Sigmoid colon (tissue), 7 donors: ENCODE data around the gene DCLK2. TPM values are rescaled to one million over a fixed set of nuclear protein-coding genes. Genes with fewer than 3 reads are reported as not detected.
A peak's percentile ranks its signal among the peaks of the same experiment; 100 is the strongest.

Experiments
- DNase-seq: peaks from one replicate; pipeline ENCODE4 v3.0.0-alpha.2; 2019
- H3K27ac ChIP-seq, 4 donors: fragments of 200-600 bp; sonication (generic); one replicate each; pipeline ENCODE4 v1.5.1; 2016 to 2019; ENCODE audit warnings: mild to moderate bottlenecking in 1 of 4
- H3K27me3 ChIP-seq, 3 donors: fragments of 200-600 bp; sonication (generic); one replicate each; pipeline ENCODE4 v1.5.1; 2019; ENCODE audit warnings: mild to moderate bottlenecking in 1 of 3
- H3K36me3 ChIP-seq, 4 donors: fragments of 200-600 bp; sonication (generic); one replicate each; pipeline ENCODE4 v1.5.1; 2016 to 2019
- H3K4me1 ChIP-seq, 4 donors: fragments of 200-600 bp; sonication (generic); one replicate each; pipeline ENCODE4 v1.5.1; 2017 to 2019
- H3K4me3 ChIP-seq, 4 donors: fragments of 200-600 bp; sonication (generic); one replicate each; pipeline ENCODE4 v1.5.1; 2017 to 2019; ENCODE audit warnings: mild to moderate bottlenecking in 2 of 4, moderate library complexity in 1 of 4
- H3K9me3 ChIP-seq, 4 donors: fragments of 200-600 bp in 3 of 4; sonication (generic) in 3 of 4; one replicate each; pipeline versions ENCODE4 v1.5.1 to v1.6.1; 2013 to 2019
- CTCF ChIP-seq, 4 experiments: fragments of 450-650 bp in 3 of 4; fragments of 200-600 bp in 1 of 4; IDR thresholded peaks; one replicate each; pipeline ENCODE4 v1.5.1; 2016 to 2019; ENCODE audit warnings: antibody characterized with exemption in 4 of 4, mild to moderate bottlenecking in 3 of 4, moderate library complexity in 2 of 4
- EP300 ChIP-seq, 4 donors: sonication (generic); formaldehyde crosslinking; IDR thresholded peaks; one replicate each; pipeline ENCODE4 v1.6.1; 2017; ENCODE audit warnings: antibody characterized with exemption in 4 of 4
- POLR2A ChIP-seq, 2 donors: fragments of 450-650 bp; IDR thresholded peaks; one replicate each; pipeline ENCODE4 v1.6.1; 2016; ENCODE audit warnings: antibody characterized with exemption in 2 of 2, mild to moderate bottlenecking in 2 of 2, moderate library complexity in 2 of 2
- POLR2AphosphoS5 ChIP-seq, 4 donors: sonication (generic); formaldehyde crosslinking; IDR thresholded peaks; one replicate each; pipeline ENCODE4 v1.6.1; 2017; ENCODE audit warnings: antibody characterized with exemption in 4 of 4
- WGBS, 2 donors: extraction: QIAGEN DNeasy Blood & Tissue Kit; methylation state at CpG; one replicate each; pipeline ENCODE4 v1.1.7; 2013; 5-methylcytosine and 5-hydroxymethylcytosine counted together
- intact Hi-C: fragments of 100-400 bp; cut with DNase I; formaldehyde crosslinking; loops from one replicate; pipeline ENCODE4 v1.15.1; 2023
- polyA plus RNA-seq, 3 donors: library from polyadenylated mRNA; stranded (reverse); fragments of 200-250 nt; gene quantifications; one replicate each; pipeline ENCODE4 v1.2.3, GENCODE V29; 2013
- total RNA-seq, 4 donors: library from RNA; depleted of rRNA; stranded (reverse); fragments of >200 nt; gene quantifications; one replicate each; pipeline ENCODE4 v1.1.0, GENCODE V29; 2016
- donor health status: healthy with polysubstance abuse.
- donor health status: Bipolar disorder and iron deficiency.
- donor health status: healthy.

Gene DCLK2
- total and polyA plus RNA-seq, 7 donors, result 0.69 to 30.7 (median 9.4) TPM

- intact Hi-C loops, result loop anchor here (1.0 to 5.0 kb wide), 2 partner anchors 197 to 210 kb away; no protein-coding TSS in a partner anchor
- Histone ChIP-seq H3K27me3 (no peaks in the 10 kb centered on the region), H3K4me3 (no peak overlapping the region), H3K4me1 (peaks cover 0 to 9% (median 0%) of the 10 kb centered on the region in 4 donors), H3K9me3 (no peaks in the 10 kb centered on the region), H3K36me3 (no peaks in the 10 kb centered on the region), H3K27ac (no peak overlapping the region)
- TF ChIP-seq EP300 (IDR thresholded peaks at IDR 0.05) (no peak), POLR2A (IDR thresholded peaks at IDR 0.05) (no peak), CTCF (IDR thresholded peaks at IDR 0.05) (peak in 3 of 4 experiments; percentile 51 to 53 (median 51))
- DNase-seq, result peak; percentile 80
- 79 to 84% methylated on average over 6 of the region's 6 CpGs for WGBS, 2 donors
Observed at GRCh38 chr4:150209140-150209829, 131.0 kb downstream of the DCLK2 start.

DNA sequence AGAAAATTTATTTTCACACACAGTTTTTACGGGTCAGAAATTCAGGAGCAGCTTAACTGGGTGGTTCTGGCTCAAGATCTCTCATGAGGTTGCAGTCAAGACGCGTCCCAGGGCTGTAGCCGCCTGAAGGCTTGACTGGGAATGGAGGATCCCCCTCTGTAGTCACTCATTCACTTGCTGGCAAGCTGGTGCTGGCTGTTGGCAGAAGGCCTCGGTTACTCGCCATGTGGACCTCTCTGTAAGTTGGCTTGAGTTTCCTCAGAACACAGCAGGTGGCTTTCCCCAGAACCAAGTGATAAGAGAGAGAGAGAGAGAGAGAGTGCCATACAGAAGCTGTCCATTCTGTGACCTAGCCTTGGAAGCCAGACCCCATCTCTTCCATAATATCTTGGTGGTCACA lies 132.8 kb downstream of the DCLK2 start:
- no peak for DNase-seq
- H3K27ac ChIP-seq, result no peak overlapping the region
- no peak overlapping the region for H3K4me3 ChIP-seq
- TF ChIP-seq POLR2A (IDR thresholded peaks at IDR 0.05) (no peak), POLR2AphosphoS5 (IDR thresholded peaks at IDR 0.05) (no peak), CTCF (IDR thresholded peaks at IDR 0.05) (no peak), EP300 (IDR thresholded peaks at IDR 0.05) (no peak)
- no peaks in the 10 kb centered on the region for H3K9me3 ChIP-seq
- WGBS, 2 donors, result 95 to 97% methylated on average over 6 of the region's 6 CpGs
- peaks cover 0 to 16% (median 0%) of the 10 kb centered on the region in 4 donors for H3K4me1 ChIP-seq
- intact Hi-C loops, result no loop called here
- no peaks in the 10 kb centered on the region for H3K27me3 ChIP-seq
- no peaks in the 10 kb centered on the region for H3K36me3 ChIP-seq

GRCh38 chr4:150211799-150212445 lies 133.7 kb downstream of the DCLK2 start:
- H3K27ac ChIP-seq, result no peak overlapping the region
- H3K4me1 ChIP-seq, result peaks cover 0 to 20% (median 1%) of the 10 kb centered on the region in 4 donors
- DNase-seq, result no peak
- H3K9me3 ChIP-seq, result no peaks in the 10 kb centered on the region
- WGBS, 2 donors, result 81 to 91% methylated on average over 4 of the region's 4 CpGs
- H3K4me3 ChIP-seq, result no peak overlapping the region
- no peaks in the 10 kb centered on the region for H3K27me3 ChIP-seq
- intact Hi-C loops, result no loop called here
- no peaks in the 10 kb centered on the region for H3K36me3 ChIP-seq
- TF ChIP-seq CTCF (IDR thresholded peaks at IDR 0.05) (no peak), POLR2AphosphoS5 (IDR thresholded peaks at IDR 0.05) (no peak), EP300 (IDR thresholded peaks at IDR 0.05) (no peak), POLR2A (IDR thresholded peaks at IDR 0.05) (no peak)

GRCh38 chr4:150212485-150212884 lies 134.2 kb downstream of the DCLK2 start:
- intact Hi-C loops, result no loop called here

More at GRCh38 chr4:150212485-150212884, 134.2 kb downstream of the DCLK2 start:
- H3K27ac ChIP-seq, result no peak overlapping the region
- no peaks in the 10 kb centered on the region for H3K36me3 ChIP-seq
- no peak overlapping the region for H3K4me3 ChIP-seq
- peaks cover 0 to 25% (median 7%) of the 10 kb centered on the region in 4 donors for H3K4me1 ChIP-seq
- DNase-seq, result no peak
- no peaks in the 10 kb centered on the region for H3K9me3 ChIP-seq
- no peak for TF ChIP-seq EP300 (IDR thresholded peaks at IDR 0.05)
- TF ChIP-seq POLR2AphosphoS5 (IDR thresholded peaks at IDR 0.05), result no peak
- TF ChIP-seq CTCF (IDR thresholded peaks at IDR 0.05), result no peak
- no peaks in the 10 kb centered on the region for H3K27me3 ChIP-seq
